Measurements from ENCODE around the gene LTBP3.

Gene LTBP3

GRCh38 chr11:65506290-65506771, 51.8 kb downstream of the LTBP3 start:
- TF ChIP-seq CTCF (IDR thresholded peaks at IDR 0.05; ENCODE audit: low read depth, low read length, missing control alignments), result no peak
- H3K4me3 ChIP-seq (ENCODE audit: low read depth, low read length), result peak overlapping the region; percentile 71; the same call in 1 of the 2 replicates
- DNase-seq (ENCODE audit: low read depth), result no peak

GRCh38 chr11:65505466-65506289, 52.5 kb downstream of the LTBP3 start:
- TF ChIP-seq CTCF (IDR thresholded peaks at IDR 0.05; ENCODE audit: low read depth, low read length, missing control alignments), result no peak
- peak overlapping the region; percentile 71 for H3K4me3 ChIP-seq (ENCODE audit: low read depth, low read length)
- DNase-seq (ENCODE audit: low read depth), result no peak

GRCh38 chr11:65504674-65505465, 53.3 kb downstream of the LTBP3 start:
- DNase-seq (ENCODE audit: low read depth), result no peak
- TF ChIP-seq CTCF (IDR thresholded peaks at IDR 0.05; ENCODE audit: low read depth, low read length, missing control alignments), result no peak

GRCh38 chr11:65503949-65504673, 54.0 kb downstream of the LTBP3 start:
- no peak for DNase-seq (ENCODE audit: low read depth)
- no peak for TF ChIP-seq CTCF (IDR thresholded peaks at IDR 0.05; ENCODE audit: low read depth, low read length, missing control alignments)
- H3K4me3 ChIP-seq (ENCODE audit: low read depth, low read length), result peak overlapping the region; percentile 71

More at GRCh38 chr11:65504674-65505465, 53.3 kb downstream of the LTBP3 start:
- H3K4me3 ChIP-seq (ENCODE audit: low read depth, low read length), result peak overlapping the region; percentile 71

GRCh38 chr11:65503368-65503948, 54.7 kb downstream of the LTBP3 start:
- DNase-seq (ENCODE audit: low read depth), result no peak
- no peak for TF ChIP-seq CTCF (IDR thresholded peaks at IDR 0.05; ENCODE audit: low read depth, low read length, missing control alignments)
- peak overlapping the region; percentile 71 for H3K4me3 ChIP-seq (ENCODE audit: low read depth, low read length)
